ENCODE results near the gene FGF14.
"Not testable (repeated sequence)": the region's sequence is repeated elsewhere in the genome, so short reads cannot be mapped to it uniquely, and the experiment has no call there.

The FGF14 gene

GRCh38 chr13:102117175-102117831, 284.5 kb downstream of the FGF14 start:
- no peak for DNase-seq

- DNase-seq = no peak
These were observed 298.4 kb downstream of the FGF14 start for GRCh38 chr13:102103469-102103868.

- DNase-seq = no peak
These were observed 301.6 kb downstream of the FGF14 start for GRCh38 chr13:102100234-102100633.

- DNase-seq = peak; percentile 22
These were observed 304.1 kb downstream of the FGF14 start for GRCh38 chr13:102097708-102098107.

GRCh38 chr13:102093288-102093687, 308.6 kb downstream of the FGF14 start:
- not testable (repeated sequence) for DNase-seq

GRCh38 chr13:102091231-102091630, 310.6 kb downstream of the FGF14 start:
- no peak for DNase-seq

GRCh38 chr13:102090532-102090931, 311.3 kb downstream of the FGF14 start:
- DNase-seq = no peak

GRCh38 chr13:102089722-102090121, 312.1 kb downstream of the FGF14 start:
- no peak for DNase-seq

GRCh38 chr13:102089177-102089576, 312.7 kb downstream of the FGF14 start:
- DNase-seq = peak; percentile 13

- no peak for DNase-seq
These were observed 328.6 kb downstream of the FGF14 start for GRCh38 chr13:102073251-102073650.

GRCh38 chr13:102071711-102072110, 330.1 kb downstream of the FGF14 start:
- no peak for DNase-seq

GRCh38 chr13:102068323-102068722, 333.5 kb downstream of the FGF14 start:
- not testable (repeated sequence) for DNase-seq

- DNase-seq = no peak
These were observed 346.6 kb downstream of the FGF14 start for GRCh38 chr13:102055090-102055779.

- DNase-seq = no peak
These were observed 352.0 kb downstream of the FGF14 start for GRCh38 chr13:102049853-102050252.

GRCh38 chr13:102045731-102046130, 356.1 kb downstream of the FGF14 start:
- no peak for DNase-seq

GRCh38 chr13:102042746-102043145, 359.1 kb downstream of the FGF14 start:
- no peak for DNase-seq

- DNase-seq = no peak
These were observed 360.3 kb downstream of the FGF14 start for GRCh38 chr13:102041544-102041943.

GRCh38 chr13:102040812-102041211, 361.0 kb downstream of the FGF14 start:
- DNase-seq = peak; percentile 40

GRCh38 chr13:102039264-102039663, 362.6 kb downstream of the FGF14 start:
- no peak for DNase-seq

GRCh38 chr13:102038787-102039186, 363.1 kb downstream of the FGF14 start:
- no peak for DNase-seq

- peak; percentile 60 for DNase-seq
These were observed 365.9 kb downstream of the FGF14 start for GRCh38 chr13:102035969-102036368.

- peak; percentile 60 for DNase-seq
These were observed 368.0 kb downstream of the FGF14 start for GRCh38 chr13:102033857-102034331.

GRCh38 chr13:102033386-102033785, 368.5 kb downstream of the FGF14 start:
- no peak for DNase-seq

- DNase-seq = no peak
These were observed 373.0 kb downstream of the FGF14 start for GRCh38 chr13:102028868-102029267.

GRCh38 chr13:102028206-102028605, 373.6 kb downstream of the FGF14 start:
- no peak for DNase-seq
